Activated naive CD4-positive, alpha-beta T cell treated with anti-CD3 and anti-CD28 coated beads, Interleukin-2, amount 50 U/mL, for 24 hours (primary cell): ENCODE measurements around the gene OR1Q1.
"Not testable (repeated sequence)": the region's sequence is repeated elsewhere in the genome, so short reads cannot be mapped to it uniquely, and the experiment has no call there.

Source experiments
- H3K27ac Mint-ChIP-seq: one replicate; pipeline ENCODE4 v1.8.0; 2021; ENCODE audit warnings: mild to moderate bottlenecking, mixed read lengths
- H3K27me3 Mint-ChIP-seq: one replicate; pipeline ENCODE4 v1.8.0; 2021; ENCODE audit warnings: mixed read lengths
- H3K36me3 Mint-ChIP-seq: one replicate; pipeline ENCODE4 v1.8.0; 2021; ENCODE audit warnings: mixed read lengths
- H3K4me1 Mint-ChIP-seq: one replicate; pipeline ENCODE4 v1.8.0; 2021; ENCODE audit warnings: mixed read lengths
- H3K4me3 Mint-ChIP-seq: one replicate; pipeline ENCODE4 v1.8.0; 2021; ENCODE audit warnings: mild to moderate bottlenecking, mixed read lengths
- H3K9me3 Mint-ChIP-seq: one replicate; pipeline ENCODE4 v1.8.0; 2021; ENCODE audit warnings: mixed read lengths

The OR1Q1 gene

DNA sequence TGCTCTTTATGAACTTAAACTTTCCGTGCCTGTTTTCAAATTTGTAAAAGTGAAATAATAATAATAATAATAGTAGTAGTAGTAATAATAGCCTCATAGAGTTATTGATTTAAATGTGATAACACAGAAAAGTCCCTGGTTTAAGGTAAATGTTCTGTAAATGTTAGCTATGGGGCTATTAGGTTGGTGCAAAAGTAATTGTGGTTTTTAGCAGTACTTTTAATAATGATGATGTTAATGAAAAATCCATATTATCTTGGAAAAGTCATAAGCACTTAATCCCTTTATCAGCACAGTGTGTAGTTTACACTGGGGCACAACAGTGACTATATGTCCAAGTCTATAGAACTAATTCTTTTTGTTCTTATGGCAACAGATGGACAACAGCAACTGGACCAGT lies at the start of gene OR1Q1:
OR1Q1 (plus strand) TSS at position 377 of the 400 bp plus-strand sequence; CDS start at position 377, 0 bp downstream.
- Mint-ChIP-seq H3K27ac (no peak within 1 kb of the TSS), H3K4me1 (no peaks in the 10 kb centered on the region), H3K27me3 (peaks cover 9% of the 10 kb centered on the region), H3K4me3 (no peak within 1 kb of the TSS), H3K9me3 (no peaks in the 10 kb centered on the region), H3K36me3 (no peaks in the 10 kb centered on the region)

- Mint-ChIP-seq H3K27ac (no peak overlapping the region), H3K4me1 (no peaks in the 10 kb centered on the region), H3K36me3 (no peaks in the 10 kb centered on the region), H3K9me3 (no peaks in the 10 kb centered on the region), H3K4me3 (no peak overlapping the region), H3K27me3 (peaks cover 10% of the 10 kb centered on the region)
These were observed 46.6 kb upstream of the OR1Q1 start for GRCh38 chr9:122567901-122568300.

DNA sequence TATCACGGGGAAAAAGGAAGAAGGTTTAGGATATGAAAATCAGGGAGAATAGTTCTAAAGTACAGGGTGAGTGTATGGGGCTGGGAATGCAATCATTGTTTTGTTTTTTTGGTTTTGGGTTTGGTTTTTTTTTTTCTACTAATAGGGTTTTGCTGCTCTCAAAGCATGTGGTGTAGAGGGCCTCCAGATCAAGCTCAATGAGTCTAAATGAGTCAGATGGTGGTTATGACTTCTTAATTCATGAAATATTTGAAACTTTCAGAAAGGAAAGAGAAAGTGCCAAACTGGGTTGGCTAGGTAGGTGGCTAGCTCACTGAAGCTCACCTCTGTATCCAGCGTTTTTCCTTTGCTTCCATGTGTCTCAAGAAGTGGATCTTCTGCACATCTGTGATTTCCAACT lies 42.1 kb upstream of the OR1Q1 start:
- no peaks in the 10 kb centered on the region for H3K4me1 Mint-ChIP-seq
- no peaks in the 10 kb centered on the region for H3K27me3 Mint-ChIP-seq
- H3K9me3 Mint-ChIP-seq: no peaks in the 10 kb centered on the region
- H3K4me3 Mint-ChIP-seq: no peak overlapping the region
- no peak overlapping the region for H3K27ac Mint-ChIP-seq
- peaks cover 8% of the 10 kb centered on the region for H3K36me3 Mint-ChIP-seq

GRCh38 chr9:122579874-122580273 lies 34.7 kb upstream of the OR1Q1 start:
- Mint-ChIP-seq H3K4me1 (no peaks in the 10 kb centered on the region), H3K4me3 (no peak overlapping the region), H3K27me3 (peaks cover 4% of the 10 kb centered on the region), H3K27ac (no peak overlapping the region), H3K36me3 (peaks cover 12% of the 10 kb centered on the region), H3K9me3 (no peaks in the 10 kb centered on the region)

DNA sequence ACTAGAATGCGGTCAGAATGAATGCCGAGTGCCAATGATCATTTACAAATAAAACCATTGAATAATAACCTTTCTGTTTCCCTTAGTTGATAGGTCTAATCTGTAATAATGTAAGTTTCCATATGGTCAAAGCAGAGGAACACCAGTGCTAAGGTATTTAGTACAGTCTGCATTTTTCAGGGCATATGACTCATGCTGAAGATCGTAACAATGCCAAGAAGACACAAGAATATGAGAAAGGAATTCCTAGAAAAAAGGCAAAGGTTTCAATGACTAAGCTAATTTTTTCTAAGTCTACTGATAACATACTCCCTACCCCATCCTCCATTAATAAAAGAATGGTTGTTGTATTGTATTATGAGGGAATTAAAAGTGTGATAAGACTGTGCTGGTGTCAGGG lies 34.2 kb upstream of the OR1Q1 start:
- Mint-ChIP-seq H3K27me3 (peaks cover 5% of the 10 kb centered on the region), H3K9me3 (no peaks in the 10 kb centered on the region), H3K4me3 (no peak overlapping the region), H3K27ac (no peak overlapping the region), H3K4me1 (no peaks in the 10 kb centered on the region), H3K36me3 (peaks cover 12% of the 10 kb centered on the region)

- H3K36me3 Mint-ChIP-seq, H3K27ac Mint-ChIP-seq, H3K4me1 Mint-ChIP-seq, H3K4me3 Mint-ChIP-seq, H3K9me3 Mint-ChIP-seq, H3K27me3 Mint-ChIP-seq: not testable (repeated sequence)
These were observed 31.3 kb upstream of the OR1Q1 start, which contains the start of gene OR1L8 for GRCh38 chr9:122583284-122583683. Gene OR1L8 (minus strand): TSS chr9:122583384. CDS start chr9:122568477, 14,907 bp downstream.

- no peak overlapping the region for H3K27ac Mint-ChIP-seq
- H3K27me3 Mint-ChIP-seq: peaks cover 13% of the 10 kb centered on the region
- H3K4me1 Mint-ChIP-seq: no peaks in the 10 kb centered on the region
- no peaks in the 10 kb centered on the region for H3K9me3 Mint-ChIP-seq
- H3K4me3 Mint-ChIP-seq: no peak overlapping the region
- H3K36me3 Mint-ChIP-seq: peaks cover under 1% of the 10 kb centered on the region
These were observed 8.8 kb upstream of the OR1Q1 start for GRCh38 chr9:122605691-122606090.

GRCh38 chr9:122606587-122606986 lies 8.0 kb upstream of the OR1Q1 start:
- no peaks in the 10 kb centered on the region for H3K9me3 Mint-ChIP-seq
- H3K36me3 Mint-ChIP-seq: no peaks in the 10 kb centered on the region
- no peak overlapping the region for H3K27ac Mint-ChIP-seq
- H3K4me1 Mint-ChIP-seq: no peaks in the 10 kb centered on the region
- H3K4me3 Mint-ChIP-seq: no peak overlapping the region
- peaks cover 11% of the 10 kb centered on the region for H3K27me3 Mint-ChIP-seq

- Mint-ChIP-seq H3K4me1 (no peaks in the 10 kb centered on the region), H3K27ac (no peak overlapping the region), H3K9me3 (no peaks in the 10 kb centered on the region), H3K27me3 (peaks cover 12% of the 10 kb centered on the region), H3K4me3 (no peak overlapping the region), H3K36me3 (no peaks in the 10 kb centered on the region)
These were observed 4.7 kb upstream of the OR1Q1 start for GRCh38 chr9:122609804-122610203.

DNA sequence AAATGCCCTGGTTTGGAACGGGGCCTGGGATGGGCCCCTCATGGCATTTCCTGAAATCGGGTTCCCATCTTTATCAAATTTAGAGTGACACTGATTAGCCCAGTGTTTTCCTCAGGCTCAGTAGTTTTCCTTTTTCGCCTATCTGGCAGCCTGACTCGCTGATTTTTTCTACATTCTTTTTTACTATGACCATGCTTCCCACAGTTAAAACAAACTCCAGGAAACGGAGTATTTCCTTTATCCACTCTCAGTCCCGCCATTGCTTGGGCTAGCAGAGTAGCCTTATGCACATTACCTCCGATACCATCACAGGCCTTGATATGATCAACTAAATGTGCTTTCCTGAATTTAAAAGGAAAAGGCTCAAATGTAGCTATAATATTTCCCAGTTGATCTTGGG lies 5.5 kb downstream of the OR1Q1 start:
- Mint-ChIP-seq H3K36me3 (no peaks in the 10 kb centered on the region), H3K27me3 (peaks cover 13% of the 10 kb centered on the region), H3K27ac (no peak overlapping the region), H3K4me1 (no peaks in the 10 kb centered on the region), H3K9me3 (peaks cover 4% of the 10 kb centered on the region), H3K4me3 (no peak overlapping the region)

- no peak overlapping the region for H3K27ac Mint-ChIP-seq
- H3K4me1 Mint-ChIP-seq: no peaks in the 10 kb centered on the region
- peaks cover 9% of the 10 kb centered on the region for H3K27me3 Mint-ChIP-seq
- peaks cover 25% of the 10 kb centered on the region for H3K9me3 Mint-ChIP-seq
- peaks cover 6% of the 10 kb centered on the region for H3K36me3 Mint-ChIP-seq
- H3K4me3 Mint-ChIP-seq: no peak overlapping the region
These were observed 27.7 kb downstream of the OR1Q1 start for GRCh38 chr9:122642226-122642625.

- H3K4me1 Mint-ChIP-seq: no peaks in the 10 kb centered on the region
- no peak overlapping the region for H3K4me3 Mint-ChIP-seq
- no peaks in the 10 kb centered on the region for H3K9me3 Mint-ChIP-seq
- H3K27me3 Mint-ChIP-seq: peaks cover 2% of the 10 kb centered on the region
- H3K36me3 Mint-ChIP-seq: no peaks in the 10 kb centered on the region
- no peak overlapping the region for H3K27ac Mint-ChIP-seq
These were observed 41.8 kb downstream of the OR1Q1 start for GRCh38 chr9:122656378-122656777.

DNA sequence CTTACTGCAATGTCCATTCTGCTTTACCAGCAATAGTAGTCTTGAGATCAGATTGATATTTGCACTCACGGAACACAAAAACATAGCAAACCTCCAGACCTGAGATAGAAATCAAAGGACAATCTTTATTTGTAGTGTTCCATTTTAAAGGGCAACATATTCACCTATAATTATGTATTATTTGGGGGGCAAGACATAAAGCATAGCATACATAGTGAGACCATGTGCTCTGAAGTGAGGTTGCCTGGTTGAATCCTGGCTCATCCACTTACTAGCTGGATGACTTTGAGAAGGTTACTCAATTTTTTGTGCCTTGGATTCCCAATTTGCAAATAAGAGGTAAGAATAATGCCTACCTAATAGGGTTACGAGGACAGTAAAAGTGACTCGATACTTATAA lies 43.0 kb downstream of the OR1Q1 start, which contains the start of gene OR1B1:
OR1B1 (minus strand) TSS at position 101 of the 400 bp plus-strand sequence.
- H3K27me3 Mint-ChIP-seq: peaks cover 6% of the 10 kb centered on the region
- no peak within 1 kb of the TSS for H3K27ac Mint-ChIP-seq
- no peaks in the 10 kb centered on the region for H3K4me1 Mint-ChIP-seq
- H3K36me3 Mint-ChIP-seq: no peaks in the 10 kb centered on the region
- H3K4me3 Mint-ChIP-seq: no peak within 1 kb of the TSS
- no peaks in the 10 kb centered on the region for H3K9me3 Mint-ChIP-seq

DNA sequence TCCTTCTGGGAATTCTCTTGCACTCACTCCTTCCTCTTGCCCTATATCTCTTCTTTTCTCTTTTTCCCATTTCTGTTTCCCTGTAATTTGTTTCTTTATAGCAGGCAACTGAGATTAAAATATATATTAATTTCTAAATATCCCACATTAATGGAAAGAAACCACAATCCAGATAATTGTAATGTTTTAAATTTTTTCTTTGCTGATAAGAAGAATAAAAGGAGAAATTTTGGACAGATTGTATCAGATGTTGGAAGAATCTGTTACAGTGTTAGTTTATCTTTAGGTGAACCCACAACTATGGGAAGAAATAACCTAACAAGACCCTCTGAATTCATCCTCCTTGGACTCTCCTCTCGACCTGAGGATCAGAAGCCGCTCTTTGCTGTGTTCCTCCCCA lies 46.9 kb downstream of the OR1Q1 start, which contains the start of gene OR1L1:
OR1L1 (plus strand) TSS at position 301 of the 400 bp plus-strand sequence; CDS start at position 301, 0 bp downstream.
- Mint-ChIP-seq H3K9me3 (peaks cover 2% of the 10 kb centered on the region), H3K27ac (no peak within 1 kb of the TSS), H3K27me3 (peaks cover 6% of the 10 kb centered on the region), H3K4me3 (no peak within 1 kb of the TSS), H3K4me1 (no peaks in the 10 kb centered on the region), H3K36me3 (peaks cover under 1% of the 10 kb centered on the region)
